ENCODE measurements around the gene ZNF516.

DNA sequence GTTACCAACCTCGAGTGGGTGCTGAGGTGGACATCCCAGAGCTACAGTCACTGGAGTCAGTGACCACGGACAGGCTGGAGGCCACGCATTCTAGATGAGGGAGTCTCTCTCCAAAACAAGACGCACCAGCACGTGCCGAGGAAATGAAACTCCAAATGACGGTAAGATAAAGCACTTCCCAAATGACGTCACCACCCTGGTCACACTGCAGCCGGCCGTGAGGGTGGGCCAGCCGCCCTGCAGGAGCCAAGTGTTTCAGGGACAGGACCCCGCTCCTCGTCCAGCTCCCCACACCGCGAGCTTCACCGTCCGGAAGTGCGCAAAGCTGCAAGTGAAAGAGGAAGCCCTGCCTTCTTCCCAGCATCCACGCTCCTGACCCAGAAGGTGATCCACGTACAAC lies 99.4 kb downstream of the ZNF516 start:
- no peak for TF ChIP-seq EP300 (IDR thresholded peaks at IDR 0.05)
- TF ChIP-seq, protein P1, sequence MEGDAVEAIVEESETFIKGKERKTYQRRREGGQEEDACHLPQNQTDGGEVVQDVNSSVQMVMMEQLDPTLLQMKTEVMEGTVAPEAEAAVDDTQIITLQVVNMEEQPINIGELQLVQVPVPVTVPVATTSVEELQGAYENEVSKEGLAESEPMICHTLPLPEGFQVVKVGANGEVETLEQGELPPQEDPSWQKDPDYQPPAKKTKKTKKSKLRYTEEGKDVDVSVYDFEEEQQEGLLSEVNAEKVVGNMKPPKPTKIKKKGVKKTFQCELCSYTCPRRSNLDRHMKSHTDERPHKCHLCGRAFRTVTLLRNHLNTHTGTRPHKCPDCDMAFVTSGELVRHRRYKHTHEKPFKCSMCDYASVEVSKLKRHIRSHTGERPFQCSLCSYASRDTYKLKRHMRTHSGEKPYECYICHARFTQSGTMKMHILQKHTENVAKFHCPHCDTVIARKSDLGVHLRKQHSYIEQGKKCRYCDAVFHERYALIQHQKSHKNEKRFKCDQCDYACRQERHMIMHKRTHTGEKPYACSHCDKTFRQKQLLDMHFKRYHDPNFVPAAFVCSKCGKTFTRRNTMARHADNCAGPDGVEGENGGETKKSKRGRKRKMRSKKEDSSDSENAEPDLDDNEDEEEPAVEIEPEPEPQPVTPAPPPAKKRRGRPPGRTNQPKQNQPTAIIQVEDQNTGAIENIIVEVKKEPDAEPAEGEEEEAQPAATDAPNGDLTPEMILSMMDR (IDR thresholded peaks at IDR 0.05), result no peak
- TF ChIP-seq POLR2AphosphoS5 (IDR thresholded peaks at IDR 0.05), result no peak

All from sigmoid colon (tissue), 4 donors.